ENCODE data around the gene COL9A3.
"Not testable (repeated sequence)": the region's sequence is repeated elsewhere in the genome, so short reads cannot be mapped to it uniquely, and the experiment has no call there.

Gene COL9A3

DNA sequence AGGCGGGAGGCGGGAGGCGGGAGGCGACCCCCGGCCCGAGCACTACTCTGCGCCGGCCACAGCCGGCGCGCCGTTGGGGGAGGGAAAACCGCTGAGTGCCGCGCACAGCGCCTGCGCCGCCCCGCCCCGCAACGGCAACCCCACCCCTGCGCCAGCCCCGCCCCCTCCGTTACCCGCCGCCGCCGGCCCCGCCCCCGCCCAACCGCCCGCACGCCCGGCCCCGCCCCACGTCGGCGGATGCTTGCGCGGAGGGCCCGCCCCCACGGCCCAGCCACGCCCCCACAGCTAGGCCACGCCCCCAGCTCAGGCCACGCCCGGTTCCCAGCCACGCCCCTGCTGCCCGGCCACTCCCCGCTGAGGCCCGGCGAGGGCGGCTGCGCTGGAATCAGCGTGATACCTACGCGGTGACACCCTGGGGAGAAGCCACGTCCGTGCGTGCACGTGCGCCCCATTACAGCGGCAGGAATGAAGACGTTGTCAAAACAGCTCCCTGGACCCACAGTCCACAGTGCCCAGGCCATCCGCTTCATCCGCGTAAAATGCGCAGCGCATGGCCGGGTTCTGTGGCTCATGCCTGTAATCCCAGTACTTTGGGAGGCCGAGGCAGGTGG, 45.0 kb downstream of the COL9A3 start, which contains the start of gene TCFL5:
TCFL5 (minus strand) TSS at position 97 of the 611 bp plus-strand sequence. CDS start 152 bp downstream, outside the sequence.
- DNase-seq (ENCODE audit: low read depth, low spot score): peak; percentile 81

DNA sequence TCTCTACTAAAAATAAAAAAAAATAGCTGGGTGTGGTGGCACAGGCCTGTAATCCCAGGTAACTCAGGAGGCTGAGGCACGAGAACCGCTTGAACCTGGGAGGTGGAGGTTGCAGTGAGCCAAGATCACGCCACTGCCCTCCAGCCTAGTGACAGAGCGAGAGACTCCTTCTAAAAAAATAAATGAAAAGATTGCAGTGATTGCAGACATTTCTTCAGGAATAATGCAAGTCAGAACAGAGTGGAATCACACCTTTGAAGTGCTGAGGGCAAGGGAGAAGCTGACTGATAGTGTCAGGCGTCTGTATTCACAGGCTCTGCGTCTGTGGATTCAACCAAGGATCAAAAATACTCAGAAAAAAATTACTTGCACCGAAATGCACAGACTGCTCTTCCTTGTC, 47.4 kb downstream of the COL9A3 start:
- no peak overlapping the region for H3K4me3 ChIP-seq (ENCODE audit: low read length)

More for the DNA sequence above, 45.0 kb downstream of the COL9A3 start, which contains the start of gene TCFL5:
- H3K4me3 ChIP-seq (ENCODE audit: low read length): peak within 1 kb of the TSS; percentile 54

DNA sequence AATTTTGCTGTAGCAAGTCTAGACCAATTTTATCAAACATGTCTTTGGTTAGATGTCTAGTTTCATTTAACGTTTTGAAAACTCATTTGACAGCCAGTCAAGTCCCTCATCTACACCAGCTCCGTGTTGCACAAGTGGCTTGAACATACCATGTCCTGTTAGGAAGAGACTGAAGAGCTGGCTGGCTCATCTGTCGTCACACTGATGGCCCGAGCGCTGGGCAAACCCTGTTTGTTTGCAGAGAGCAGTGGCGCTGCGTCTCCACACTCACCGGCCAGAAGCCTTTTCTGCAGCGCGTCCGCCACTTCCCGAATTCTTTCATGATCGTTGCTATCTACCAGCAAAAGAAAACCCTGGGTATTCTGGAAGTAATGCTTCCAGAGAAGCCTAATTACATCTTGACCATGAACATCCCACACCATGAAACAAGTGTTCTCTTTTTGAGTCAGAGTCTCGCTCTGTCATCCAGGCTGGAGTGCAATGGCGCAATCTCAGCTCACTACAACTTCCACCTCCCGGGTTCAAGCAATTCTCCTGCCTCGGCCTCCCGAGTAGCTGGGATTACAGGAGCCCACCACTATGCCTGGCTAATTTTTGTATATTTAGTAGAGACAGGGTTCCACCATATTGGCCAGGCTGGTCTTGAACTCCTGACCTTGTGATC, 55.5 kb downstream of the COL9A3 start:
- no peak overlapping the region for H3K4me3 ChIP-seq (ENCODE audit: low read length)
- no peak for DNase-seq (ENCODE audit: low read depth, low spot score)

More for the DNA sequence above, 47.4 kb downstream of the COL9A3 start:
- no peak for DNase-seq (ENCODE audit: low read depth, low spot score)

DNA sequence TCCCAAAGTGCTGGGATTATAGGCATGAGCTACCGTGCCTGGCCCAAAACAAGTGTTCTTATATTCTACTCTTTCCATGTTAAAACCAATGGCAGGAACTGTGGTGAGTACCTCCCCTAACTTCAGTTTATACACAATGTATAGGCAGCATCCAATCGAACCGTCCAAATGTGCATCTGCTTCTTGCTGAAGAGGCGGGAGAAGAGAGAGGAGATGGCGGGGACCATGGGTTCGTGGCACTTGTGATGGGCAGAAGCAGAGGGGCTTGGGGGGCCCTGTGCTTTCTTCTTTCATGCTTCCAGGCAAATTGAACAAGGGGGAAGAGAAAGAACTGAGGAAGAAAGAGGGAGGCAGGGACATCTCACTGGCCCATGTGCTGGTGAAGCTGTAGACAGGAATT, 56.0 kb downstream of the COL9A3 start:
- H3K4me3 ChIP-seq (ENCODE audit: low read length): no peak overlapping the region
- DNase-seq (ENCODE audit: low read depth, low spot score): no peak

DNA sequence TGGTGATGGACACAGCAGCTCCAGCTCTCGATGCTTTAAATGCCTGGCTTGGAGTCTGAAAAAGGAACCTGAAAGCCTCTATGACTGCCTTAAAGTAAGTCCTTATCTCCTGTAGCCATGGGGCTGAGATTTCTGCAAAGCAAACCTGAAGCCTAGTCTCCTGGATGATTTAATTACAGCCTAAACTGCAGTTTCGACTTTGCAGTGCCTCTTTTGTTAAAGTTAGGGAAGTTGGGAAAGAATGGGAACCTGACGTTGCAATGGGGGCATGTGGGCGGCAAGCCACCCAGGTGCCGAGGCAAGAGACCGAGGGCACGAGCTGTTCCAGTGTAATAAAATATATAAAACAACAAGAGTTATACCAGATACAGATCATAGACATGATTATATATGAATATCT, 56.4 kb downstream of the COL9A3 start:
- DNase-seq (ENCODE audit: low read depth, low spot score): no peak
- peak overlapping the region; percentile 47; the same call in 1 of the 2 replicates for H3K4me3 ChIP-seq (ENCODE audit: low read length)

DNA sequence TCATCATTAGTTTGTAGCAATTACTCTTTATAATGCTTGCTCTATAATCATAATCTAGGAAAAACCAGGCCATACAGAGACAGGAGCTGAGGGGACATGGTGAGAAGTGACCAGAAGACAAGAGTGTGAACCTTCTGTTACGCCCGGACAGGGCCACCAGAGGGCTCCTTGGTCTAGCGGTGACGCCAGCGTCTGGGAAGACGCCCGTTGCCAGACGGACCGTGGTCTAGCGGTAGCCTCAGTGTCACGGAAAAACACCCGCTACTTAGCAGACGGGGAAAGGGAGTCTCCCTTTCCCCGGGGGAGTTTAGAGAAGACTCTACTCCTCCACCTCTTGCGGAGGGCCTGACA, 56.8 kb downstream of the COL9A3 start:
- peak overlapping the region; percentile 47 for H3K4me3 ChIP-seq (ENCODE audit: low read length)
- not testable (repeated sequence) for DNase-seq (ENCODE audit: low read depth, low spot score)

DNA sequence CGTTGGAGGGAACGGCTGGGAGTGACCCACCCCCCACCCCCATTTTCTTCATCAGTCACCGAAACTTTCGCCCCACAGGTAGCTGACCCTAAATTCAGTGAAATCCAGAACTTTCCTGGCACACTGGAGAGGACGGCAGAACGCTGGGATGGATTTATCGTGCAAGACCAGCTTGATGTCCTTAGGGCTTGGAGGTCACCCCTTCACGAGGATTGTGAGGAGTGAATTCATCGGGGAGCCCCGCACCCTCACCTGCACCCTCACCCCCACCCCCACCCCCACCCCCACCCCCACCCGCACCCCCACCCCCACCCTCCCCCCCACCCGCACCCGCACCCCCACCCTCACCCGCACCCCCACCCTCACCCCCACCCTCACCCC, 58.1 kb downstream of the COL9A3 start:
- no peak for DNase-seq (ENCODE audit: low read depth, low spot score)
- peak overlapping the region; percentile 47 for H3K4me3 ChIP-seq (ENCODE audit: low read length)

DNA sequence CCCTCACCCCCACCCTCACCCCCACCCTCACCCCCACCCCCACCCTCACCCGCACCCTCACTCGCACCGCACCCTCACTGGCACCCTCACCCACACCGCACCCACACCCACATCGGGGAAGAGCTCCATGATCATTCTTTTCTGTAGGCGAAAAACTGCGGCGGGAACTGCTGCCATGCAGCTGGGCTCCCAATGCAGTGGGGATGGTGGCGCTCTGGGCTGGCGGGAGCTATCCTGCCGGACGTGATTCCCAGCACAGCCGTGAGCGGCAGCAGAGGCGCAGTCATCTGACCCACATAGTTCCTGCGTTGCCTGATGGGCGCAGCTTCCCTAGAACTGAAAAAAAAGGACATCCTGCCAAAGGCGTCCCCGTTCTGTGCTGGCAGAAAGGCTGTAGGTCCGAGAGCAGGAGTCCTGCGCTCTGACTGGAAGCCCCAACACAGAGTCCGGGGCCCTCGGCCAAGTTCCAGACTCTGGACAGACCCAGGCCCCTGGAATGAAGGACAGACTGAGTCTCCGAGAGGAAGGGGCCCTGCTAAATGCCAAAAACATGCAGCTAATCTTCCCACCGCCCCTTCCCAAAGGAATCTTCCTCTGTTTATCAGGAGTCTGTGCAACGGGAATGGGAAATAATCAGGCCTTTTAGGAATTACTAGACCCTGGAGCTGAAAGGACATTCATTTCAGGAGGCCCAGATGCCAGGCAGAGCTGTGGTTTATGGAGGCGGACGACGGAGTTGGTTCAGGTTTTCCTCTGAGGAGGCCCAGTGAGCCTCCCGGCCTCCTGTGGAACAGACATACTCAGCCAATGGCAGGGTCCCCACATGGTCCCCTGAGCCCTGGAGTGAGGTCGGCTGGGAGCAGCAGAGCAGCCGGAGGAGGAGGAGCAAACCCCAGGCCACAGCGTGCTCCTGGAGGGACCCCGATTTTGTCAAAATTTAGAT, 58.8 kb downstream of the COL9A3 start:
- H3K4me3 ChIP-seq (ENCODE audit: low read length): no peak overlapping the region
- no peak for DNase-seq (ENCODE audit: low read depth, low spot score)

DNA sequence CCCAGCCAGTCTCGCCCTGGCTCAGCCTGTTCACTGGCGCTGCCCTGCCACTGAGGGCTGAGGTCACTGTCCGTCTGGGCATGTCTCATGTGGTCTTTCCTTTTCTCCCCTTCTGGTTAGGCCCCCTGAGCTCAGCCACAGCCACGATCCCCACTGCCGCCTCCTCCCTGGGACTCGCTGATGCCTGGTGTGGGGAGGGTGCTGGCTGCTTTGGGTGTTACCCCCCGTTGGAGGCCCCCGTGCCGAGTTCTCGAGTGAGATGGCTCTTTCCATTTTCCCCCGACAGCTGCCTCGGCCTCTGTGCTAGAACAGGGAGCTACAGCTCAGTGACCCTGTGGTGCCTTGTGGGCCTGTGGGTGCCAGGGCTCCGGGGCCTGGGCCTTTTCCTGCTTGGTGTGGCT, 59.7 kb downstream of the COL9A3 start:
- H3K4me3 ChIP-seq (ENCODE audit: low read length): no peak overlapping the region

DNA sequence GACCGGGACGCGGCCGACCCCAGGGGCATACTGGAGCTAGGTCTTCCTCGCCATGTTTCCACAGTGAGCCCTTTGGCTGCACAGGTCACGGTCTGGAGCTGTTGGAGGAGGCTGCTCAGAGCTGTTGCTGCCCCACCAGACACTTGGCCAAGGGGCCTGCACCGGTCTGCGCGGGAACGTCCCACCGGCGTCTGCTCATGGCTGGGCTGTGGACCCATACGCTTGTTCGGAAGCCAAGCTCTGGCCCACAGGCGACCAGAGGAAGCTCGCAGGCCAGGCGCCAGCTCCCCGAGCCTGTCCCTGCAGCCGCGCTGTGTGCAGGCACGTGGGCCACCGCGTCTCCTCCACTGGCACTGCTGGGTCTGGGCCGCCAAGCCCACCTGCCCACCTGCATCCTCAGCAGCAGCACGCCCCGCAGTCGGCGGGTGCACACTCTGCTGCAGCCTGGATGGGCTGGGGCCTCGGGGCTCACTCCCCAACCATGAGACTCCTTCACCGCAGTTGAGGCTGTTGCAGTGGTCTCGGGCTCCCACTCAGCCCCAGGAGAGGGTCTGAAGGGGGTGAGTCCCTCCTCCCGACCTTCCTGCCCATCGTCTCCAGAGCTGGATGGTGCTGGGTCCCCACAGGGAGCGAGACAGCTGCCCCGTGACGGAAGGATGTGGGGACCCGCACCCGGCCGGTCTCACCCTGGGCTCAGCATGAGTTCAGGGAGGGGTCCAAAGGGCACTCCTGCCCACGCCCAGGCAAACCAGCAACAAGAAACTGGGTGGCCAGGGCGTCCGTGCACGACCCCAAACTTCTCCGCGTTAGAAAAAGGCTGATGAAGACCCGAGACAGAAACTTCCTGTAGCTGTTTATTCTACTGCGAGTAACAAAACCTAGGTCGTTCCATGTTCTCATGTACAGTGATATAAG, 60.3 kb downstream of the COL9A3 start:
- no peak overlapping the region for H3K4me3 ChIP-seq (ENCODE audit: low read length)
- no peak for DNase-seq (ENCODE audit: low read depth, low spot score)

More for the DNA sequence above, 59.7 kb downstream of the COL9A3 start:
- DNase-seq (ENCODE audit: low read depth, low spot score): no peak

DNA sequence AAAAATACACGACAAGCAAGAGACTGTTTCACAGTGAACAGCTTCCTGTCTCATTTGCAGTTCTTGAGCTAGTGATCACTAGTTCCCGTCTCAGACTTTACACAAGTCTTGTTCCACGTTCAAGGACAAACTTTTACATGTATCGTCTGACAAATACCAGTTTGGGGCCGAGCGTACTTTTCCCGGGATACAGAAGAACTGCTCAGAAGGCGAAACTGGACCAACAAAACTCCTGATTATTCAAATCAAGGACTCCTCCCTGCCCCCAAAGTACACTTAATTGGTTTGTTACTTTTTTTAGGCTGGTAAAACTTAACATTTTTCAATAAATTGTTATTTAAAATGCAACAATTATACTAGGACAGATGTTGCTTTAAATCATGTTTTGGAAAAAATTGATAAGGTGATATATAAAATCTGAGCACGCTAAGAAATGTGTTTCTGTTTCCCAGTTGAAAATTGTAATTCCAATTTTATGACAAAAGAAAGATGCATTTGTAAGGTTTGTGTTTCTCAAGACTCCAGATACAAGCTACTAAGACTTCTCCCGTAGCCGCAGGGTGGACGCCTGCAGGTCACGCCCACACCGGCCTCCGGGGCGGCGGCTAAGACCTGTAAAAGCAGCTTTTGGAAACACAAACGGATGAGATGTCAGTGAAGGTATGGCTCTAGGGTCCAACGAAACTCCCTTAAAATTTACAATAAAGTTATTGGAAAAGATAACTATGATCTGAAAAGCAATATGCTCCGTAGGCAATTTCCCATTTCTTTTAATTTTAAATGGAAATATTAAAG, 61.6 kb downstream of the COL9A3 start:
- no peak overlapping the region for H3K4me3 ChIP-seq (ENCODE audit: low read length)
- no peak for DNase-seq (ENCODE audit: low read depth, low spot score)

DNA sequence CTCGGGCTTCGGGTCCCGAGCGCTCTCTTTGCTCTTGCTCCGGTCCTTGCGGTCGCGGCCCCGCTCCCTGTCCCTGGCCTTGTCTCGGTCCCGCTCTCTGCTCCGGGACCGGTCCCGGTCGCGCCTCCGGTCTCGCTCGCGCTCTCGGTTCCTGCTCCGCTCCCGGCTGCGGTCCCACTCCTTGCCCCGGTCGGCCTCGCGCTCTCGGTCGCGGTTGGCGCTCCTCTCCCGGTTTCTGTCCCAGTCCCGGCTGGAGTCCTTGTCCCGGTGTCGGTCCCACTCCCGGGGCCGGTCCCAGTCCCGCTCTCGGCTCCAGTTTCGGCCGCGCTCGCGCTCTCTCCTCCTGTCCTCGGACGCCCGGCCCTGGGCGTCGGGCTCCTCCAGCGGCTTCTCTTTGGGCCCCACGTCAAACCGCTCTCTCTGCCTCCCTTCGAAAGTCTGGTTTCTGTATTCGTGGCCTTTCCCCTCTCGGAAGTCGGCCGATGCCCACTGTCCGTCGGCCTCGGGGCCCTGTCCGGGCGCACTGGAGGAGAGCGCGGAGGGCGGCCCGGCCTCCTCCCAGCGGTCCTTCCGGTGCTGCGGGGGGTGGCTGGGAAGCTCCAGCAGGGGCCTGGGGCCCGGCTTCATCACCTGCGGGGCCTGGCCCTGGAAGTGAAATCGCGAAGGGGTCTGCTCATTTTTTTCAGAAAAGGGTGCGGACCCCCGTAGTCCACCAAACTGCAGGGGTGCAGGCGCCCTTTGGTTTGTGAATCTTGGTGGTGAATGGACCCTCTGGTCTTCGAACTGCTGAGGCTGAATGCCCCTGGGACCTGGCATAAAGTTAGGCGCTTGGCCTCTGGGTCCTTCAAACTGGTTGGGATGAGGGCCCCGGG, 62.7 kb downstream of the COL9A3 start:
- DNase-seq (ENCODE audit: low read depth, low spot score): no peak
- no peak overlapping the region for H3K4me3 ChIP-seq (ENCODE audit: low read length)

DNA sequence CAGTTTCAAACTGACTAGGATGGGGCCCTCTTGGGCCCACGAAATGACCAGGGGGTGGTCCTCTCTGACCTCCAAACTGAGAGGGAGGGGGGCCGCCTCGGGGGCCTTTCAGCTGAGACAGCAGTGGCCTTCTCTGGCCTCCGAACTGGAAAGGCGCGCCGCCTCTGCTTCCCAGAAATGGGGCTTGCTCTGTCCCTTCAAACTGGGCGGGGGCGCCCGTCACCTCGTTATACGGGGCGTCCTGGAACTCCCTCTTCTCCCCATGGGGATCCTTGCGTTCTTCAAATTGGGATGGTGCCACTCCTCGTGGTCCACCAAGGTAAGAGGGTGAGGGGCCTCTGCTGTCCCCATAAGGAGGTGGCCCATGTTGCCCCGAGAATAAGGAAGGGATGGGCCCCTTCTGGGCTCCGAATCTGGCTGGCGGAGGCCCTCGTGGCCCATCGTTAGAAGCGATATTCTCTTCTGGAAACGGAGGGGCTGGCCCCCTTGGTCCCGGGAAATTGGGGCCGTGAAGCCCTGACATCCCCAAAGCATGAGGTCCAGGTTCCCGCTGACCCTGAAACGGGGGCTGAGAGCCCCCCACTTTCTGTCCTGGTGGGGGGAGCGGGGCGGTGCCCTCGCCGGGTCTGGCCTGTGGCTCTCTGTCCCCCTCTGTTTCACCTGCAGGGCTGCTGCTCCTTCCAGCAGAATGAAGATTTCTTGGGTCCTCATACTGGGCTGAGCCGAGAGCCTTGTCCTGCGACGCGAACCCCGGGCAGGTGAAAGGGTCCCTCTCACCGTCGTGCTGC, 63.5 kb downstream of the COL9A3 start:
- H3K4me3 ChIP-seq (ENCODE audit: low read length): no peak overlapping the region
- DNase-seq (ENCODE audit: low read depth, low spot score): no peak

DNA sequence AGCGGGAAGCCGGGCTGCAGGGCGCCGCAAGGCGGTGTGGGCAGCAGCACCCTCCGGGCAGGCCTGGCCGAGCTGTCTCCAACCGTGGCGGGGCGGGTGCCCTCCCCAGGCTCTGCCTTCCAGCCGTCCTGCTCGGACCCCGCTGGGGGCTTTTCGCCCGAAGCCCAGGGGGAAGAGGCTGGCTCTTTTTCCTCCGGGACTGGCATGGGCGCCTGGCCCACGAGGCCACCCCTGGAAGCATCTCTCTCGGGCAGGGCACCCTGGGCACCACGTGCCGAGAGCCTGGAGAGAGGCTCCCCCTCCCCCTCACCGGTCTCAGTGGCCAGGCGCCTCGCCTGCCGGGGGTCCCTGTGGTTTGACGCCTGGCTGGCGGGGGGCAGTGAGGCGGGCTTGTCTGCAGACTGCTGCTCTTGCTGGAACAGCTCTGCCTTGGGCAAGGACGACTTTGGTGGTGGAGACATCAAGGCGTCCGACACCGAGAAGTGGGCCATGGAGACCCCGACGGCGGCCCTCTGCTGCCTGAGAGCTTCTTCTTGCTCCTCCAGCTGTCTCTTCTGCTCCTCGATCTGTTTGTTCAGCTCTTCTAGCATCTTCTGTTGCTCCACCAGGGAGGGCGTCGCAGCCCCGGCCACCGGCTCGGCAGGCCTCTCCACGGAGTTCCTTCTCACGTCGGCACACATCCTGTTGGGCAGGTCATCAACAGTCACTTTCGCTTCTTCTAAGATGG, 64.2 kb downstream of the COL9A3 start:
- DNase-seq (ENCODE audit: low read depth, low spot score): no peak
- H3K4me3 ChIP-seq (ENCODE audit: low read length): no peak overlapping the region

DNA sequence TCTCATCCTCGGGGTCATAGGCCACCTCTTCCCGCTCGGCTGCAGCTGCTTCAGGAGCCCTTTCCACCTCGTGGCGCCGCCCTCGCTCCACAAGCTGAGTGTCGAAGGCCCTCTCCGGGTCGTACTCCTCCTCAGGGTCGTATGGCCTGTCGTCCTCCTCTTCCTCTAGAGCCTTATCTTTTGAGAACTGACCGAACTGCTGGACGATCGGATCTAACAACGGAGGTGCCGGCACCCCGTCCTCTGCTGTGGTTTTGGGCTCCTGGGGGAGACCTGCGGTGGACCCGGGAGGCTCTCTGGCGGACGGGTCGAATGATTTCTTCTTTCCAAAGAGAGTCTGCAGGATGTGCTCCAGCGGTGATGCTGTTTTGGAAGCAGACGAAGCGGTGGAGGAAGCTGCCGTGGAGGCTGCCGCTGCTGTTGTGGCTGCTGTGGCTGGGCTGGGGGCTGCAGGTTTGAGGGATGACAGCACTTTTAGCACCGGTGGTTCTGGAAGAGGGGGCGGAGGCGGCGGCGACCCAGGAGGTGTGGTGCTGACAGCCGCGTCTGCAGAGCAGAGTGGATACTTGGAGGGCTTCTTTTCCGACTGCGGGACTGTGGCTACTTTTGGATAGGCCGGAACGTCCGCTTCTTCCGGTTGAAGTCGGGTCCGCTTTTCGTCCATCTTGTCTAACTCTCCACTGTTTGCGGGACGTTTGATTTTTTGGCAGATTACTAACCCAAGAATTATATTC, 65.0 kb downstream of the COL9A3 start:
- DNase-seq (ENCODE audit: low read depth, low spot score): no peak
- H3K4me3 ChIP-seq (ENCODE audit: low read length): no peak overlapping the region

Measured in Jurkat, Clone E6-1 (cell line).